ENCODE results near the gene FAM98B.

FAM98B gene

DNA sequence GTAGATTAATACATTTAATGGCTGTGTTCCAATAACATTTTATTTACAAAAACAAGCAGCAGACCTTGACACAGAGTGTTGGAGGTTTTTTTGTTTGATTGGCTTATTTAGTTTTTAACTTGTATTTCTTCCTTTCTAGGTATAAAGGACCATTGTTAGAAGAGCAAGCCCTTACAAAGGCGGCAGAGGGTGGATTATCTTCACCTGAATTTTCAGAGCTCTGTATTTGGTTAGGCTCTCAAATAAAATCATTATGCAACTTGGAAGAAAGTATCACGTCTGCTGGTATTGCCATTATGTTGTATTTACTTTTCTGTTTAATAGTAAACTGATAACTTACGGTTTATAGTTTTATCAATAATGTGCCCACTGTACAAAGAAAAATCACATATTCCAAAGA, 10.0 kb downstream of the FAM98B start:
- Histone ChIP-seq H3K9me3 (ENCODE audit: control insufficient read depth, insufficient read depth, low read depth, low read length) (no peaks in the 10 kb centered on the region), H3K4me1 (ENCODE audit: control insufficient read depth, insufficient read depth, low read length) (no peaks in the 10 kb centered on the region; the same call in 1 of the 2 replicates), H3K4me3 (ENCODE audit: low read depth, low read length) (no peak overlapping the region), H3K27ac (ENCODE audit: extremely low read depth, low read depth, low read length) (no peak overlapping the region), H3K36me3 (ENCODE audit: control insufficient read depth in 2 of 2, insufficient read depth in 1 of 2, low read length in 2 of 2) (peaks cover 0 to 6% of the 10 kb centered on the region in 2 experiments; a peak in 1 of 3 replicates)
- CTCF ChIA-PET, result interaction anchor here (1.0 to 1.7 kb wide), 3 partner anchors 11 to 227 kb away, joined by 3 to 7 read pairs (median 5); no protein-coding TSS in a partner anchor
- POLR2A ChIA-PET, result interaction anchor here (0.6 kb wide), 1 partner anchor 9 kb away, joined by 3 read pairs; the partner anchor contains the start of gene FAM98B
- TF ChIP-seq GLI4 (tag by site-specific recombination; IDR thresholded peaks at IDR 0.05) (no peak), KLF9 (tag by site-specific recombination; IDR thresholded peaks at IDR 0.05; ENCODE audit: low read depth) (no peak), ZNF776 (tag by site-specific recombination; IDR thresholded peaks at IDR 0.05; ENCODE audit: borderline replicate concordance) (no peak), ZNF214 (tag by site-specific recombination; IDR thresholded peaks at IDR 0.05; ENCODE audit: borderline replicate concordance) (no peak), EGR2 (tag by site-specific recombination; IDR thresholded peaks at IDR 0.05; ENCODE audit: low read depth) (no peak), ZNF140 (tag by site-specific recombination; IDR thresholded peaks at IDR 0.05) (no peak), ZNF23 (tag by site-specific recombination; IDR thresholded peaks at IDR 0.05; ENCODE audit: borderline replicate concordance) (no peak), ZNF24 (tag by site-specific recombination; IDR thresholded peaks at IDR 0.05) (no peak), ZNF792 (tag by site-specific recombination; IDR thresholded peaks at IDR 0.05) (no peak)
- TF ChIP-seq, protein P1, sequence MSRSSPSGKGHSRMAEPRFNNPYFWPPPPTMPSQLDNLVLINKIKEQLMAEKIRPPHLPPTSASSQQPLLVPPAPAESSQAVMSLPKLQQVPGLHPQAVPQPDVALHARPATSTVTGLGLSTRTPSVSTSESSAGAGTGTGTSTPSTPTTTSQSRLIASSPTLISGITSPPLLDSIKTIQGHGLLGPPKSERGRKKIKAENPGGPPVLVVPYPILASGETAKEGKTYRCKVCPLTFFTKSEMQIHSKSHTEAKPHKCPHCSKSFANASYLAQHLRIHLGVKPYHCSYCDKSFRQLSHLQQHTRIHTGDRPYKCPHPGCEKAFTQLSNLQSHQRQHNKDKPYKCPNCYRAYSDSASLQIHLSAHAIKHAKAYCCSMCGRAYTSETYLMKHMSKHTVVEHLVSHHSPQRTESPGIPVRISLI (tag by site-specific recombination; IDR thresholded peaks at IDR 0.05), result no peak
- TF ChIP-seq, protein P2, sequence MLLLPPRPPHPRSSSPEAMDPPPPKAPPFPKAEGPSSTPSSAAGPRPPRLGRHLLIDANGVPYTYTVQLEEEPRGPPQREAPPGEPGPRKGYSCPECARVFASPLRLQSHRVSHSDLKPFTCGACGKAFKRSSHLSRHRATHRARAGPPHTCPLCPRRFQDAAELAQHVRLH (tag by site-specific recombination; IDR thresholded peaks at IDR 0.05), result no peak

DNA sequence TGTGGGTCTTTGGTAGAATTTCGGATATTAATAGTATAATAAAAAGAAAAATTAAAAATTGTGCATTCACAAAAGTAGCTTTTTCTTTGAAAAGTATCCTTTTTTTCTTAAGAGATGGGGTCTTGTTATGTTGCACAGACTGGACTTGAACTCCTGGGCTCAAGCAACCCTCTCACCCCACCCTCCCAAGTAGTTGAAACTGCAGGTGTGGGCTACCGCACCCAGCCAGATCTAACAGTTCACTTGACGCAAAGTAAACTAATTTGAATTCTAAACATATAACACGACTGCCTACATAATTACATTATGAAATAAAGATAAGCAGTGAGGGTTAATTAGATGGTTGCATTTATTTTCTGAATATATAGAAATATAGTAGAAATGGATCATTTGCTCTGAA, 10.7 kb downstream of the FAM98B start:
- Histone ChIP-seq H3K4me1 (ENCODE audit: control insufficient read depth, insufficient read depth, low read length) (no peaks in the 10 kb centered on the region; the same call in 1 of the 2 replicates), H3K4me3 (ENCODE audit: low read depth, low read length) (no peak overlapping the region), H3K9me3 (ENCODE audit: control insufficient read depth, insufficient read depth, low read depth, low read length) (no peaks in the 10 kb centered on the region), H3K27ac (ENCODE audit: extremely low read depth, low read depth, low read length) (no peak overlapping the region), H3K36me3 (ENCODE audit: control insufficient read depth in 2 of 2, insufficient read depth in 1 of 2, low read length in 2 of 2) (peaks cover 0 to 3% of the 10 kb centered on the region in 2 experiments; a peak in 1 of 3 replicates)
- ChIA-PET CTCF (interaction anchor here (1.0 to 1.7 kb wide), 3 partner anchors 10 to 226 kb away, joined by 3 to 7 read pairs (median 5); no protein-coding TSS in a partner anchor), POLR2A (interaction anchor here (0.8 kb wide), 1 partner anchor 11 kb away, joined by 3 read pairs; the partner anchor contains the start of gene FAM98B)
- TF ChIP-seq INSM2 (tag by site-specific recombination; IDR thresholded peaks at IDR 0.05), result no peak

DNA sequence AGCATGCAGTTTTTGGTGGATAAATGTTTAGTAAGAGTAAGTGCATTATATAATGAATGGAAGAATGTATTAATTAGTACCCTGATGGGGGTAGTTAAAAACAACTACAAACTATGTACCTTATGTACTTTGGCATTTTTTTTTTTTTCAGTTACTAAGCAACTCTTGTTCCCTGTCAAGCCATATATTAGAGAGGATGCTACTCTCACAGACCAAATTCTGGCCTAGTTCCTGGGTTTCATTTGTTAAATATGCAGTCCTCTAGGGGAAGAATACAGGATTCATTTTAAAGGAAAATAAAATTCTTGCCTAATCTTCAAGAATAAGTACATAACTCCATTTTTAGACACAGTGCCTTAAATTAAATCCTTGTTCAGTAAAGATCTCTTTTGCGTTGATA, 16.9 kb downstream of the FAM98B start:
- H3K9me3 ChIP-seq (ENCODE audit: control insufficient read depth, insufficient read depth, low read depth, low read length), result no peaks in the 10 kb centered on the region
- CTCF ChIA-PET, result interaction anchor here (1.0 to 2.2 kb wide), 2 partner anchors 219 to 229 kb away, joined by 3 to 12 read pairs; no protein-coding TSS in a partner anchor
- H3K4me1 ChIP-seq (ENCODE audit: control insufficient read depth, insufficient read depth, low read length), result no peaks in the 10 kb centered on the region
- no peak overlapping the region for H3K27ac ChIP-seq (ENCODE audit: extremely low read depth, low read depth, low read length)
- no peak overlapping the region for H3K4me3 ChIP-seq (ENCODE audit: low read depth, low read length)
- POLR2A ChIA-PET, result no interaction called here
- H3K36me3 ChIP-seq (ENCODE audit: control insufficient read depth in 2 of 2, insufficient read depth in 1 of 2, low read length in 2 of 2), result peaks cover 6 to 38% of the 10 kb centered on the region in 2 experiments; a peak in 2 of 3 replicates
- TF ChIP-seq ZNF366 (tag by site-specific recombination; conservative IDR thresholded peaks at IDR 0.05) (no peak), ZNF555 (tag by site-specific recombination; conservative IDR thresholded peaks at IDR 0.05) (no peak), HOXA7 (CRISPR knock-in tag; IDR thresholded peaks at IDR 0.05; ENCODE audit: borderline replicate concordance) (no peak), ZXDB (tag by site-specific recombination; IDR thresholded peaks at IDR 0.05) (no peak), PRDM1 (tag by site-specific recombination; IDR thresholded peaks at IDR 0.05) (no peak), ZNF112 (tag by site-specific recombination; IDR thresholded peaks at IDR 0.05) (no peak), ZNF768 (tag by site-specific recombination; IDR thresholded peaks at IDR 0.05) (no peak), ZNF19 (tag by site-specific recombination; IDR thresholded peaks at IDR 0.05; ENCODE audit: low read depth) (no peak), ZNF843 (tag by site-specific recombination; IDR thresholded peaks at IDR 0.05) (no peak), ZNF701 (tag by site-specific recombination; IDR thresholded peaks at IDR 0.05) (no peak), ZNF354C (tag by site-specific recombination; IDR thresholded peaks at IDR 0.05; ENCODE audit: borderline replicate concordance, low read depth) (no peak), ZFP3 (tag by site-specific recombination; IDR thresholded peaks at IDR 0.05; ENCODE audit: low read depth) (no peak), ZNF600 (tag by site-specific recombination; IDR thresholded peaks at IDR 0.05) (no peak), ZNF830 (tag by site-specific recombination; IDR thresholded peaks at IDR 0.05; ENCODE audit: low read depth) (no peak)
- TF ChIP-seq, protein P1 (tag by site-specific recombination; IDR thresholded peaks at IDR 0.05), result no peak
- TF ChIP-seq, protein P3, sequence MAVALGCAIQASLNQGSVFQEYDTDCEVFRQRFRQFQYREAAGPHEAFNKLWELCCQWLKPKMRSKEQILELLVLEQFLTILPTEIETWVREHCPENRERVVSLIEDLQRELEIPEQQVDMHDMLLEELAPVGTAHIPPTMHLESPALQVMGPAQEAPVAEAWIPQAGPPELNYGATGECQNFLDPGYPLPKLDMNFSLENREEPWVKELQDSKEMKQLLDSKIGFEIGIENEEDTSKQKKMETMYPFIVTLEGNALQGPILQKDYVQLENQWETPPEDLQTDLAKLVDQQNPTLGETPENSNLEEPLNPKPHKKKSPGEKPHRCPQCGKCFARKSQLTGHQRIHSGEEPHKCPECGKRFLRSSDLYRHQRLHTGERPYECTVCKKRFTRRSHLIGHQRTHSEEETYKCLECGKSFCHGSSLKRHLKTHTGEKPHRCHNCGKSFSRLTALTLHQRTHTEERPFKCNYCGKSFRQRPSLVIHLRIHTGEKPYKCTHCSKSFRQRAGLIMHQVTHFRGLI (tag by site-specific recombination; IDR thresholded peaks at IDR 0.05), result no peak
